Effector CD4-positive, alpha-beta T cell (primary cell): ENCODE measurements around the gene AHSA1.

Source experiments
- DNase-seq: peaks from one replicate; pipeline ENCODE4 v3.0.0-alpha.2; 2020

The AHSA1 gene

DNA sequence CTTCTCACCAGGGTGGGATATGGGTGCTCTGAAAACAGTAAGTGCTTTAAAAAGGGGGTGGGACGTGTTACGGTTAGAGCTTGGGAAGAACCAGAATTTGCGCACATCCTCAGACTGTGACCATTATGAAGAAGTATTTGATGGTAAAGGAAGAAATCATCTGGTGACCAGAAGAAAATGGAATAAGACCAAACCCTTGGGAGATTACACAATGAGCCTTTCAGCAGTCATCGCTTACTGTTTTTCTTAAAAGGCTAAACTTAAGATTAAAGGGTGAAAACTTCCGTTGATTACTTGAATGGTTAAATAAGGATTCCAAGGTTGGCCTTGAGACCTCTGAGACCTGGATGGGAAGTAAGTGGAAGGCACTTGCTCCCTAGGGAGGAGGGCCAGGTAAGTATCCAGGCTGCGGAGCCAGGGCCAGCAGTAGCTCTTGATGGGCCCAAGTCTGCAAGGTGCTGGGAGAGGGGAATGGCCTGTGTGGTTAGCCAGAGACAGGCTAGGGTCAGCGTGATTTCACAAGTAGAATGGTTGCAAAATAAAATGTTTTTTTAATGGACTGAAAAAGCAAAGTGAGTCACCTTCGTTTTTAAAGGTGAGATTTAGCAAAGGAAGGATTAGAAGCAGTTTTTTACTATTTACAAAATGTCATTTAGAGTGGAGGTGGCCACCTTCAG, 53.7 kb downstream of the AHSA1 start:
- no peak for DNase-seq

DNA sequence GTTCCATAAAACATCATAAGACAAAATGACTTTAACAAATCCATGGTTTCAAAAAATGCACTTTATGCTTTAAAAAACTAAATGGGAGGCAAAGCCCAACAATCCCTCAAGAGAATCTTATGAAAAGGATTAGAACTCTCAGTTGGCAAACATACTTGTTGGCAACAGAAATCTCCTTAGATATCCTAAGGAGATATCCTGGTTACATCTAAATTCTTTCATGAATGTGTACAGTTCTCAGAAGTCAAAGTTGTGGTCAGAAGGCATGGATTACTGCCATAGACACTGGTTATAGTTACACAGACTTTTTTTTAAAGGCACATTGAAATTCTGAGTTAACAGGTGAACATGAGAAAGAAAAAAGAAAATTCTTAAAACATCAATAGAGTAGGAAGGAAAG, 58.2 kb downstream of the AHSA1 start:
- no peak for DNase-seq
